Neural progenitor cell (in vitro differentiated cells): Measurements from ENCODE around the gene WDR20.

ENCODE experiments used
- CTCF ChIP-seq: fragments of 200-600 bp; sonication (generic); IDR thresholded peaks from 2 replicates; pipeline ENCODE4 v1.5.1; 2017; ENCODE audit warnings: antibody characterized with exemption, mild to moderate bottlenecking
- EZH2 ChIP-seq: fragments of 200-600 bp; sonication (generic); IDR thresholded peaks from 2 replicates; pipeline ENCODE4 v1.6.1; 2017; ENCODE audit warnings: antibody characterized with exemption, mild to moderate bottlenecking, moderate library complexity

GRCh38 chr14:102215071-102215470 is 75.4 kb downstream of the WDR20 start:
- TF ChIP-seq CTCF: no peak
- no peak for TF ChIP-seq EZH2
